Ramos (cell line): Measurements from ENCODE around the gene ADAP2.

ENCODE experiments used
- in situ Hi-C: fragments of 300-500 bp; cut with MboI; formaldehyde crosslinking; loops from one replicate; pipeline ENCODE4 v1.14.3; 2022; ENCODE audit warnings: low sequenced_read_pairs; ENCODE audit not compliant: unreplicated experiment

Gene ADAP2

DNA sequence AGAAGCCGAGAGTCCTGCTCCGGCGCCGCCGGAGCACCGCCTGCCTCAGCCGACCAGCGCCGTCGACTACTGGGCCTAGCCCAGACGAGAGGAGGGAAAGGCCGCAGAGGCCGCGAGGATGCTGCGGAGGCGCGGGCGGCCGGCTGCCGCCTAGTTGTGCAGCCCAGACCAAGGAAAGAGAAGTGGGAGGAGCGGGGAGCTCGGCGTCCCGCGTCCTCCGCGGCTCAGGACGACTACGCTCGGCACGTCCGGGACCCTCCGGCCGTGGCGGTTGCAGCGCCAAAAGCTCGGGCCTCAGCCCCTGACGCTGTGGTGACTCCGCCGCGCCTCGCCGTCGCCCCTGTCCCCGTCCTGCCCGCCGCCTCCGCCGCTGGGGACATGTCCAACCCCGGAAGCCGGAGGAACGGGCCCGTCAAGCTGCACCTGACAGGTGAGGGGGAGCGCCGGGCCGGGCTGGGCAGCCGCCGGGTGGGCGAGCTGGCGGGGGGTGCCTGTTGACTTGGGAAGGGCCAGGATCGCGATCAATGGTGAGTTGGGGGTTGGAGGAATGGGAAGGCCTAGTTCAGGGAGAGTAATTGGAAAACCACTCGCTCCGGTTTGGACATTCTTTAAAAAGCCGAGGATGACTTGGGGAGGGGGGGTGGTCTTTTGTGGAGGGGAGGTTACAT lies 86.8 kb downstream of the ADAP2 start:
- in situ Hi-C loops = no loop called here
